ENCODE results near the gene CADPS2. TPM values are rescaled to one million over a fixed set of nuclear protein-coding genes. Genes with fewer than 3 reads are reported as not detected.

Gene CADPS2
- total RNA-seq, 2 experiments from 2014 or later = not detected

DNA sequence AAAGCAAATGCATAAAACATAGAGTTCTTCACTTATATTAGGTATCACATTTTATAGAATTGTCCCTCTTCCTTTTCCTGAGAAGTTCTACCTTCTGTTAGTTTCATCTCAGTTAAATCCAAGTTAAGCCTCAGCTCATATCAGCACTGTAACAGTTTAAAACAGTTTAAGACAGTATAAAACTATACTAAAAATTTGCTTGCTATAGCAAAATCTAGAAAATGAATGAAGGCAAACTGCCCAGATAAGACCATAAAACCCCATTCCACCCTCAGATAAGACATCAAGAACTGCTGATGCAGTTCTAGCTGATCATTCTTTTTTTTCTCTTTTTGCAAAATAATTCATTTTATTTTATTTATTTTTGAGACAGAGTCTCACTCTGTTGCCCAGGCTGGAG lies 364.5 kb downstream of the CADPS2 start:
- no TSS peak for BruUV-seq (replicated peaks)
- Histone ChIP-seq H3K9me2 (ENCODE audit: insufficient read depth, low read length) (no peaks in the 10 kb centered on the region), H4K20me1 (ENCODE audit: insufficient read depth, low read length) (no peaks in the 10 kb centered on the region), H3K4me1 (ENCODE audit: insufficient read depth, low read length, poor library complexity, severe bottlenecking) (no peaks in the 10 kb centered on the region), H3K4me3 (ENCODE audit: low read depth, low read length, poor library complexity, severe bottlenecking) (no peak overlapping the region), H3K27ac (ENCODE audit: low read depth, low read length, poor library complexity, severe bottlenecking) (no peak overlapping the region), H3K36me3 (ENCODE audit: insufficient read depth, low read length) (no peaks in the 10 kb centered on the region), H3K79me2 (ENCODE audit: insufficient read depth, low read depth, low read length) (no peaks in the 10 kb centered on the region), H2AFZ (ENCODE audit: low read length) (no peak overlapping the region), H3K4me2 (ENCODE audit: low read length) (no peak overlapping the region), H3K9me3 (ENCODE audit: low read length) (no peaks in the 10 kb centered on the region)
- intact Hi-C loops (cut with micrococcal nuclease; ENCODE audit: unreplicated experiment) = no loop called here
- TF ChIP-seq CTCF (conservative IDR thresholded peaks at IDR 0.05; ENCODE audit: low read length) = no peak
- TF ChIP-seq EZH2phosphoT487 (IDR thresholded peaks at IDR 0.05; ENCODE audit: borderline replicate concordance, low read depth, low read length) = no peak
- POLR2A ChIA-PET = interaction anchor here (0.8 kb wide), 1 partner anchor 295 kb away, joined by 4 read pairs; no protein-coding TSS in a partner anchor
- CTCF ChIA-PET (ENCODE audit: unreplicated experiment) = no interaction called here
- DNase-seq (ENCODE audit: low spot score) = no peak

- H3K9me2 ChIP-seq (ENCODE audit: insufficient read depth, low read length) = no peaks in the 10 kb centered on the region
- no TSS peak for BruUV-seq (replicated peaks)
- no peaks in the 10 kb centered on the region for H4K20me1 ChIP-seq (ENCODE audit: insufficient read depth, low read length)
- DNase-seq (ENCODE audit: low spot score) = no peak
- no peak overlapping the region for H2AFZ ChIP-seq (ENCODE audit: low read length)
- no peaks in the 10 kb centered on the region for H3K79me2 ChIP-seq (ENCODE audit: insufficient read depth, low read depth, low read length)
- no peaks in the 10 kb centered on the region for H3K4me1 ChIP-seq (ENCODE audit: insufficient read depth, low read length, poor library complexity, severe bottlenecking)
- TF ChIP-seq EZH2phosphoT487 (IDR thresholded peaks at IDR 0.05; ENCODE audit: borderline replicate concordance, low read depth, low read length) (no peak), CTCF (conservative IDR thresholded peaks at IDR 0.05; ENCODE audit: low read length) (no peak)
- POLR2A ChIA-PET = no interaction called here
- no peaks in the 10 kb centered on the region for H3K36me3 ChIP-seq (ENCODE audit: insufficient read depth, low read length)
- no peak overlapping the region for H3K4me2 ChIP-seq (ENCODE audit: low read length)
- intact Hi-C loops (cut with micrococcal nuclease; ENCODE audit: unreplicated experiment) = no loop called here
- CTCF ChIA-PET (ENCODE audit: unreplicated experiment) = no interaction called here
- no peak overlapping the region for H3K27ac ChIP-seq (ENCODE audit: low read depth, low read length, poor library complexity, severe bottlenecking)
- H3K9me3 ChIP-seq (ENCODE audit: low read length) = no peaks in the 10 kb centered on the region
- H3K4me3 ChIP-seq (ENCODE audit: low read depth, low read length, poor library complexity, severe bottlenecking) = no peak overlapping the region
These were observed 365.2 kb downstream of the CADPS2 start for GRCh38 chr7:122520971-122521555.

DNA sequence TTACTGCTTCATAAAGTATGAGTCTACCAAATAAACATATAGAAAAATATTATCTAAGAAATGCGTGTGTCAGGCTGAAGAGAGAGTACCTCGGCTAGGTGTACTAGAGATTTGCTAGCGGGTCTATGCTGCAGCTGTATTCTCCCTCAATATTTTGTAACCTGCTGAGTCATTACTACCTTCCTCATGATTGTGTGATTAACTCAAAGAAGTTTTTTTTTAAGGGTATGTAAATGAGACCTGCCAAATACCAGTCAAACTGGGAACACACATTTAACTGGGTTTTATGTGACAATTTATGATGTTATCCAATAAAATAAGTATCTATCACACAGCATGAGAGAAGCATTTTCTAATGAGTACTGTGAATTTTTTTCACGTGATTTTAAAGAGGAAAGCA lies 367.8 kb downstream of the CADPS2 start:
- intact Hi-C loops (cut with micrococcal nuclease; ENCODE audit: unreplicated experiment) = no loop called here

More for the DNA sequence above, 367.8 kb downstream of the CADPS2 start:
- no peaks in the 10 kb centered on the region for H3K9me2 ChIP-seq (ENCODE audit: insufficient read depth, low read length)
- H4K20me1 ChIP-seq (ENCODE audit: insufficient read depth, low read length) = no peaks in the 10 kb centered on the region
- H3K36me3 ChIP-seq (ENCODE audit: insufficient read depth, low read length) = no peaks in the 10 kb centered on the region
- no peak overlapping the region for H3K4me3 ChIP-seq (ENCODE audit: low read depth, low read length, poor library complexity, severe bottlenecking)
- BruUV-seq (replicated peaks) = no TSS peak
- TF ChIP-seq EZH2phosphoT487 (IDR thresholded peaks at IDR 0.05; ENCODE audit: borderline replicate concordance, low read depth, low read length) (no peak), CTCF (conservative IDR thresholded peaks at IDR 0.05; ENCODE audit: low read length) (no peak)
- no peak for DNase-seq (ENCODE audit: low spot score)
- no peak overlapping the region for H3K27ac ChIP-seq (ENCODE audit: low read depth, low read length, poor library complexity, severe bottlenecking)
- H3K4me1 ChIP-seq (ENCODE audit: insufficient read depth, low read length, poor library complexity, severe bottlenecking) = no peaks in the 10 kb centered on the region
- no peak overlapping the region for H2AFZ ChIP-seq (ENCODE audit: low read length)
- POLR2A ChIA-PET = no interaction called here
- no peak overlapping the region for H3K4me2 ChIP-seq (ENCODE audit: low read length)
- H3K79me2 ChIP-seq (ENCODE audit: insufficient read depth, low read depth, low read length) = no peaks in the 10 kb centered on the region
- H3K9me3 ChIP-seq (ENCODE audit: low read length) = no peaks in the 10 kb centered on the region
- CTCF ChIA-PET (ENCODE audit: unreplicated experiment) = no interaction called here
